HCT116 (cell line): ENCODE results near the gene COG8.

ENCODE experiments used
- ATF3 ChIP-seq: IDR thresholded peaks from 2 replicates; pipeline ENCODE4 v1.6.1; 2012
- EGR1 ChIP-seq: IDR thresholded peaks from 2 replicates; pipeline ENCODE4 v1.6.1; 2012; ENCODE audit warnings: low read depth
- EZH2 ChIP-seq: fragments of 200-600 bp; sonication (generic); IDR thresholded peaks from 2 replicates; pipeline ENCODE4 v1.6.1; 2017; ENCODE audit warnings: antibody characterized with exemption, mixed run types
- EZH2phosphoT487 ChIP-seq: fragments of 200-600 bp; IDR thresholded peaks from 2 replicates; pipeline ENCODE4 v1.6.1; 2018; ENCODE audit warnings: antibody characterized with exemption, borderline replicate concordance
- FOSL1 ChIP-seq: IDR thresholded peaks from 2 replicates; pipeline ENCODE4 v1.6.1; 2012; ENCODE audit warnings: low read depth
- JUND ChIP-seq: IDR thresholded peaks from 2 replicates; pipeline ENCODE4 v1.6.1; 2012
- POLR2A ChIP-seq: IDR thresholded peaks from 2 replicates; pipeline ENCODE4 v1.7.0; 2011; ENCODE audit warnings: borderline replicate concordance; ENCODE audit not compliant: insufficient read depth, insufficient read length; ENCODE audit errors: extremely low read depth
- RAD21 ChIP-seq: IDR thresholded peaks from 2 replicates; pipeline ENCODE4 v1.6.1; 2012; ENCODE audit warnings: low read depth, mild to moderate bottlenecking
- REST ChIP-seq: IDR thresholded peaks from 2 replicates; pipeline ENCODE4 v1.6.1; 2012; ENCODE audit warnings: low read depth
- SRF ChIP-seq: IDR thresholded peaks from 2 replicates; pipeline ENCODE4 v1.6.1; 2012; ENCODE audit warnings: low read depth
- YY1 ChIP-seq: IDR thresholded peaks from 2 replicates; pipeline ENCODE4 v1.6.1; 2011; ENCODE audit warnings: low read length, low read depth, moderate library complexity, mild to moderate bottlenecking; ENCODE audit not compliant: insufficient replicate concordance; ENCODE audit errors: extremely low read depth
- ZBTB33 ChIP-seq: IDR thresholded peaks from 2 replicates; pipeline ENCODE4 v1.6.1; 2011; ENCODE audit warnings: mild to moderate bottlenecking, low read length, moderate library complexity; ENCODE audit not compliant: insufficient replicate concordance; ENCODE audit errors: extremely low read depth
- ZFX ChIP-seq: fragments of 450-650 bp; IDR thresholded peaks from 2 replicates; pipeline ENCODE4 v1.6.1; 2017
- TF ChIP-seq, protein P1 (sequence below), 3 experiments: fragments of 200-600 bp in 1 of 3; sonication (generic) in 1 of 3; IDR thresholded peaks in 2 of 3; conservative IDR thresholded peaks in 1 of 3; 2 replicates each; pipeline ENCODE4 v1.5.1; 2012 to 2017; ENCODE audit warnings: low read depth in 2 of 3, low read length in 2 of 3, antibody characterized with exemption in 1 of 3, borderline replicate concordance in 1 of 3, control low read depth in 1 of 3, mild to moderate bottlenecking in 1 of 3, mixed read lengths in 1 of 3, mixed run types in 1 of 3, moderate library complexity in 1 of 3; ENCODE audit not compliant: insufficient read depth in 1 of 3

DNA sequence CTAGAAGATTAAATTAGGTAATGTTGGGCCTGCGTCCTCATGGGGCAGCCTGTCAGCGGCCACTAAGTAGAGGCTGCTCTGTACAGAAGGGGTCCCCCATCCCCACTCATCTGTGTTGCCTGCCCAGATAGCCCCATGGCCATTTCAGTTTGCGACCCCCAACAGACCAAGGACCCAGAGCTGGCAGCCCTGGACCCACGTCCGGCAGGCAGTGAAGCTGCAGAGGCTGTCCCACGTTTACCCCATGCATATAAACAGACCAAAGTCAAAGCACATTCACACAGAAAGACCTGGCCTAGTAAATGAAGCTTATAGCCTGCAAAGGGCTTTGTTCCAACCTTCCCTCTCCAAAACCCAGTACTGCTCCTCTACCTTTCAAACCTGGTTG lies 13.6 kb downstream of the COG8 start:
- TF ChIP-seq, protein P1, sequence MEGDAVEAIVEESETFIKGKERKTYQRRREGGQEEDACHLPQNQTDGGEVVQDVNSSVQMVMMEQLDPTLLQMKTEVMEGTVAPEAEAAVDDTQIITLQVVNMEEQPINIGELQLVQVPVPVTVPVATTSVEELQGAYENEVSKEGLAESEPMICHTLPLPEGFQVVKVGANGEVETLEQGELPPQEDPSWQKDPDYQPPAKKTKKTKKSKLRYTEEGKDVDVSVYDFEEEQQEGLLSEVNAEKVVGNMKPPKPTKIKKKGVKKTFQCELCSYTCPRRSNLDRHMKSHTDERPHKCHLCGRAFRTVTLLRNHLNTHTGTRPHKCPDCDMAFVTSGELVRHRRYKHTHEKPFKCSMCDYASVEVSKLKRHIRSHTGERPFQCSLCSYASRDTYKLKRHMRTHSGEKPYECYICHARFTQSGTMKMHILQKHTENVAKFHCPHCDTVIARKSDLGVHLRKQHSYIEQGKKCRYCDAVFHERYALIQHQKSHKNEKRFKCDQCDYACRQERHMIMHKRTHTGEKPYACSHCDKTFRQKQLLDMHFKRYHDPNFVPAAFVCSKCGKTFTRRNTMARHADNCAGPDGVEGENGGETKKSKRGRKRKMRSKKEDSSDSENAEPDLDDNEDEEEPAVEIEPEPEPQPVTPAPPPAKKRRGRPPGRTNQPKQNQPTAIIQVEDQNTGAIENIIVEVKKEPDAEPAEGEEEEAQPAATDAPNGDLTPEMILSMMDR (IDR thresholded peaks at IDR 0.05 in 2 of 3, conservative IDR thresholded peaks at IDR 0.05 in 1 of 3; ENCODE audit: borderline replicate concordance in 1 of 3, insufficient read depth in 1 of 3, low read depth in 2 of 3, low read length in 2 of 3) = no peak
- no peak for TF ChIP-seq SRF
- no peak for TF ChIP-seq EZH2phosphoT487
- no peak for TF ChIP-seq EZH2
- no peak for TF ChIP-seq POLR2A
- no peak for TF ChIP-seq RAD21
- TF ChIP-seq EGR1 = no peak
- TF ChIP-seq FOSL1 = no peak
- TF ChIP-seq YY1 = no peak
- TF ChIP-seq ATF3 = no peak
- no peak for TF ChIP-seq JUND
- no peak for TF ChIP-seq ZBTB33
- no peak for TF ChIP-seq ZFX
- no peak for TF ChIP-seq REST
